Keratinocyte (primary cell): Measurements from ENCODE around the gene NAV3. TPM values are rescaled to one million over a fixed set of nuclear protein-coding genes. Genes with fewer than 3 reads are reported as not detected.

Experiments used
- DNase-seq: peaks from one replicate; pipeline ENCODE4 v3.0.0-alpha.2; 2011; ENCODE audit warnings: low read depth, missing footprints, low spot score
- FAIRE-seq: peaks from 2 replicates; lab custom pipeline; 2011; peaks lifted over from hg19 to GRCh38; lab: Jason Lieb, UNC
- H2AFZ ChIP-seq: 2 replicates; pipeline ENCODE4 v1.6.0; 2012; ENCODE audit warnings: low read length, control low read depth, inconsistent platforms; ENCODE audit not compliant: control insufficient read depth
- H3K27ac ChIP-seq: 2 replicates; pipeline ENCODE4 v1.5.1; 2011; ENCODE audit warnings: low read length; ENCODE audit not compliant: control insufficient read depth, insufficient read depth
- H3K27me3 ChIP-seq: 3 replicates; pipeline ENCODE4 v1.6.0; 2011; ENCODE audit warnings: low read length; ENCODE audit not compliant: control insufficient read depth, insufficient read depth; ENCODE audit errors: extremely low read depth
- H3K36me3 ChIP-seq, 2 experiments: 2 replicates in 1 of 2; 3 replicates in 1 of 2; pipeline ENCODE4 v1.5.1; 2011; ENCODE audit warnings: low read length in 2 of 2, mild to moderate bottlenecking in 1 of 2; ENCODE audit not compliant: control insufficient read depth in 2 of 2, insufficient read depth in 2 of 2; ENCODE audit errors: extremely low read depth in 1 of 2
- H3K4me1 ChIP-seq: 3 replicates; pipeline ENCODE4 v1.5.1; 2011; ENCODE audit warnings: low read length; ENCODE audit not compliant: control insufficient read depth, insufficient read depth; ENCODE audit errors: extremely low read depth
- H3K4me2 ChIP-seq: 3 replicates; pipeline ENCODE4 v1.6.0; 2011; ENCODE audit warnings: low read depth, low read length; ENCODE audit not compliant: control insufficient read depth, insufficient read depth; ENCODE audit errors: extremely low read depth
- H3K4me3 ChIP-seq, 3 experiments: fragments of 200-600 bp in 1 of 3; sonication (generic) in 1 of 3; 2 replicates in 2 of 3; 3 replicates in 1 of 3; pipeline ENCODE4 v1.5.1; 2011 to 2016; ENCODE audit warnings: low read length in 3 of 3, mild to moderate bottlenecking in 3 of 3, control low read depth in 2 of 3, inconsistent platforms in 1 of 3, low read depth in 1 of 3, mixed read lengths in 1 of 3, mixed run types in 1 of 3, moderate library complexity in 1 of 3; ENCODE audit not compliant: control insufficient read depth in 2 of 3, insufficient read depth in 2 of 3; ENCODE audit errors: extremely low read depth in 1 of 3
- H3K79me2 ChIP-seq: 2 replicates; pipeline ENCODE4 v1.6.0; 2012; ENCODE audit warnings: low read length; ENCODE audit not compliant: control insufficient read depth, insufficient read depth
- H3K9ac ChIP-seq: 3 replicates; pipeline ENCODE4 v1.6.0; 2011; ENCODE audit warnings: low read length; ENCODE audit not compliant: control insufficient read depth, insufficient read depth; ENCODE audit errors: extremely low read depth
- H3K9me1 ChIP-seq: 3 replicates; pipeline ENCODE4 v1.6.0; 2011; ENCODE audit warnings: low read length; ENCODE audit not compliant: control insufficient read depth, insufficient read depth; ENCODE audit errors: extremely low read depth
- H3K9me3 ChIP-seq: 2 replicates; pipeline ENCODE4 v1.5.1; 2012; ENCODE audit warnings: low read depth, low read length; ENCODE audit not compliant: control insufficient read depth
- H4K20me1 ChIP-seq: 3 replicates; pipeline ENCODE4 v1.6.0; 2011; ENCODE audit warnings: low read length; ENCODE audit not compliant: control insufficient read depth, insufficient read depth; ENCODE audit errors: extremely low read depth
- CTCF ChIP-seq, 3 experiments: IDR thresholded peaks in 1 of 3; conservative IDR thresholded peaks in 1 of 3; optimal IDR thresholded peaks in 1 of 3; 2 replicates in 2 of 3; 3 replicates in 1 of 3; pipeline versions ENCODE3 to v1.5.1; 2011; ENCODE audit warnings: low read length in 3 of 3, mild to moderate bottlenecking in 3 of 3, moderate library complexity in 2 of 3, control low read depth in 1 of 3, inconsistent platforms in 1 of 3; ENCODE audit not compliant: insufficient read depth in 2 of 3; ENCODE audit errors: extremely low read depth in 1 of 3
- EZH2 ChIP-seq: IDR thresholded peaks from one replicate; pipeline ENCODE4 v1.6.1; 2012; ENCODE audit warnings: inconsistent platforms, mild to moderate bottlenecking, low read length, moderate library complexity
- dilution Hi-C: fragments of 300-500 bp; cut with MboI; formaldehyde crosslinking; loops from one replicate; pipeline ENCODE4 v1.7.0; 2020; ENCODE audit warnings: low sequenced_read_pairs; ENCODE audit not compliant: extremely low pct_ligation_motif_present
- polyA plus RNA-seq, 5 experiments: library from polyadenylated mRNA; depleted of rRNA in 3 of 5; stranded (reverse) in 3 of 5; stranded (forward) in 1 of 5; unstranded in 1 of 5; fragments of >200 nt; gene quantifications; 1 replicate in 1 of 5; 2 replicates in 3 of 5; 3 replicates in 1 of 5; pipeline versions ENCODE4 v1.2.1 to v1.2.3, GENCODE V29; 2011 to 2012; ENCODE audit warnings: missing spikeins in 2 of 5, low read depth in 1 of 5, low replicate concordance in 1 of 5

Gene NAV3
- polyA plus RNA-seq, 1 donor (not counting 4 experiments of a cell fraction or from before 2014, with no cell fraction given) = 22.6 TPM

DNA sequence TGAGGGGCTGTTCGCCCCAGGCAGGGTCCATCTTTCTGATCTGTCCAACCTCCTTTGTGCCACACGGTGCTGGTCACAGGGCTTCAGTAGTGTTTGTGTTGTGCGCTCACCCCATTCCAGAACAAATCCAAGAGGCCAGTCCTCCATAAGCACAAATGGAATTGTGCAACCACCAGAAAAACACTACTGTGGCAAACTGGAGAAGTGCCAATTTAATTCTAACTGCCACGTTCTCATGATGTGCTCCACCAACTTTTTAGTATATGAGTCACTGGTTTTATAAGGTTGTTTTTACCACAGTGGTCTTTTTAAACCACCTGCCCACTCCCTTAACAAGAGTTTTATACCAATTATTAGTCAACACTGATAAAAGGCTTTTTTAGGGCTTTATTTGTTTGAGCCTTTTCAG is 380.2 kb downstream of the NAV3 start:
- Histone ChIP-seq H4K20me1 (no peaks in the 10 kb centered on the region), H3K36me3 (peaks cover 0 to 9% of the 10 kb centered on the region in 2 experiments), H3K9ac (no peak overlapping the region), H3K79me2 (no peaks in the 10 kb centered on the region), H3K27me3 (no peaks in the 10 kb centered on the region), H3K9me1 (no peaks in the 10 kb centered on the region), H2AFZ (no peak overlapping the region), H3K4me1 (no peaks in the 10 kb centered on the region), H3K4me2 (no peak overlapping the region), H3K27ac (no peak overlapping the region), H3K4me3 (no peak overlapping the region), H3K9me3 (no peaks in the 10 kb centered on the region)
- DNase-seq = no peak
- TF ChIP-seq CTCF (optimal IDR thresholded peaks at IDR 0.05 in 1 of 3, IDR thresholded peaks at IDR 0.05 in 1 of 3, conservative IDR thresholded peaks at IDR 0.05 in 1 of 3; ENCODE audit: extremely low read depth in 1 of 3, insufficient read depth in 2 of 3, low read length in 3 of 3) (no peak), EZH2 (no peak)
- dilution Hi-C loops = no loop called here
- no peak for FAIRE-seq

GRCh38 chr12:78220811-78221210 is 390.1 kb downstream of the NAV3 start:
- no peak for TF ChIP-seq EZH2
- no peak for TF ChIP-seq CTCF (optimal IDR thresholded peaks at IDR 0.05 in 1 of 3, IDR thresholded peaks at IDR 0.05 in 1 of 3, conservative IDR thresholded peaks at IDR 0.05 in 1 of 3; ENCODE audit: extremely low read depth in 1 of 3, insufficient read depth in 2 of 3, low read length in 3 of 3)
- H4K20me1 ChIP-seq = no peaks in the 10 kb centered on the region
- H3K79me2 ChIP-seq = no peaks in the 10 kb centered on the region
- no peaks in the 10 kb centered on the region for H3K4me1 ChIP-seq
- DNase-seq = no peak
- no peak overlapping the region for H3K4me3 ChIP-seq
- no peaks in the 10 kb centered on the region for H3K9me3 ChIP-seq
- dilution Hi-C loops = no loop called here
- no peak overlapping the region for H2AFZ ChIP-seq
- no peaks in the 10 kb centered on the region for H3K27me3 ChIP-seq
- H3K36me3 ChIP-seq = no peaks in the 10 kb centered on the region
- H3K9ac ChIP-seq = no peak overlapping the region
- H3K27ac ChIP-seq = no peak overlapping the region
- H3K4me2 ChIP-seq = no peak overlapping the region
- no peak for FAIRE-seq
- no peaks in the 10 kb centered on the region for H3K9me1 ChIP-seq
